CD4-positive, alpha-beta T cell treated with Interleukin-21 for 1 hour (primary cell): ENCODE measurements around the gene CTBP2.
A peak's percentile ranks its signal among the peaks of the same experiment; 100 is the strongest.

Experiments
- DNase-seq: peaks from one replicate; pipeline ENCODE4 v3.0.0-alpha.2; 2020

The CTBP2 gene

GRCh38 chr10:125003146-125003900 lies 157.0 kb downstream of the CTBP2 start:
- no peak for DNase-seq

- DNase-seq = no peak
Measured at GRCh38 chr10:125002423-125003145, 157.8 kb downstream of the CTBP2 start.

- no peak for DNase-seq
Measured at GRCh38 chr10:125002047-125002422, 158.3 kb downstream of the CTBP2 start.

- no peak for DNase-seq
Measured at GRCh38 chr10:125001313-125002046, 158.9 kb downstream of the CTBP2 start.

GRCh38 chr10:125000366-125001312 lies 159.7 kb downstream of the CTBP2 start:
- no peak for DNase-seq

- no peak for DNase-seq
Measured at GRCh38 chr10:124999433-125000365, 160.7 kb downstream of the CTBP2 start.

- DNase-seq = no peak
Measured at GRCh38 chr10:124998624-124999291, 161.6 kb downstream of the CTBP2 start.

- no peak for DNase-seq
Measured at GRCh38 chr10:124997771-124998623, 162.4 kb downstream of the CTBP2 start.

- DNase-seq = no peak
Measured at GRCh38 chr10:124997306-124997705, 163.1 kb downstream of the CTBP2 start.

GRCh38 chr10:124996854-124997215 lies 163.5 kb downstream of the CTBP2 start:
- no peak for DNase-seq

GRCh38 chr10:124996127-124996853 lies 164.1 kb downstream of the CTBP2 start:
- no peak for DNase-seq

GRCh38 chr10:124995605-124996004 lies 164.8 kb downstream of the CTBP2 start:
- no peak for DNase-seq

- DNase-seq = no peak
Measured at GRCh38 chr10:124994573-124995473, 165.5 kb downstream of the CTBP2 start.

- no peak for DNase-seq
Measured at GRCh38 chr10:124993736-124994451, 166.5 kb downstream of the CTBP2 start.

- no peak for DNase-seq
Measured at GRCh38 chr10:124993345-124993708, 167.0 kb downstream of the CTBP2 start.

- peak; percentile 34 for DNase-seq
Measured at GRCh38 chr10:124992462-124993344, 167.7 kb downstream of the CTBP2 start.
